Adrenal gland (tissue), 5 donors: ENCODE measurements around the gene CHL1.

Experiments
- POLR2A ChIP-seq, 2 donors: fragments of 450-650 bp; IDR thresholded peaks; one replicate each; pipeline ENCODE4 v1.6.1; 2017; ENCODE audit warnings: antibody characterized with exemption in 2 of 2, mild to moderate bottlenecking in 2 of 2, moderate library complexity in 1 of 2
- TF ChIP-seq, protein P1 (sequence below), 6 experiments: fragments of 450-650 bp in 4 of 6; fragments of 200-600 bp in 2 of 6; sonication (generic) in 1 of 6; IDR thresholded peaks; 1 replicate in 5 of 6; 2 replicates in 1 of 6; pipeline versions ENCODE4 v1.5.1 to v1.8.0; 2016 to 2021; ENCODE audit warnings: antibody characterized with exemption in 6 of 6, mild to moderate bottlenecking in 2 of 6, moderate library complexity in 1 of 6
- donor health status: DM: no; HTN: no; CAD: no.

DNA sequence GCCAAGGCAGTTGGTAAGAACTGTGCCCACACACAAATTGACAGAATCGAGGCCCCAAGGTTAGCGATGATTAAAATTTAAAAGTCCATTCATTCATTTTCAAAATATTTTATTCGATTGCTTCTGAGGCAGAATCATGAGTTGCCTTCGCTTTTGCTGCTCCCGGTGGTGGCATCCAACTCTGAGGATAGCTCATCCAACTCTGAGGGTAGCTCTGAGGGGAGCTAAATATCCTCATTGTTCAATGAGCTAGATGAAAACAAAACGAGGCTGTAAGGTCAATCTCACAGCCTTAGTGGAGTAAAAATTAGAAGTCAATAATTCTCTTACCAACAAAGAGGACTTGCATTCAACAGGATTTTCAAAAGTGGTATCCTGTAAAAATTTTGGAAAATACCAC is 897 bp upstream of the CHL1 start:
- TF ChIP-seq, protein P1, sequence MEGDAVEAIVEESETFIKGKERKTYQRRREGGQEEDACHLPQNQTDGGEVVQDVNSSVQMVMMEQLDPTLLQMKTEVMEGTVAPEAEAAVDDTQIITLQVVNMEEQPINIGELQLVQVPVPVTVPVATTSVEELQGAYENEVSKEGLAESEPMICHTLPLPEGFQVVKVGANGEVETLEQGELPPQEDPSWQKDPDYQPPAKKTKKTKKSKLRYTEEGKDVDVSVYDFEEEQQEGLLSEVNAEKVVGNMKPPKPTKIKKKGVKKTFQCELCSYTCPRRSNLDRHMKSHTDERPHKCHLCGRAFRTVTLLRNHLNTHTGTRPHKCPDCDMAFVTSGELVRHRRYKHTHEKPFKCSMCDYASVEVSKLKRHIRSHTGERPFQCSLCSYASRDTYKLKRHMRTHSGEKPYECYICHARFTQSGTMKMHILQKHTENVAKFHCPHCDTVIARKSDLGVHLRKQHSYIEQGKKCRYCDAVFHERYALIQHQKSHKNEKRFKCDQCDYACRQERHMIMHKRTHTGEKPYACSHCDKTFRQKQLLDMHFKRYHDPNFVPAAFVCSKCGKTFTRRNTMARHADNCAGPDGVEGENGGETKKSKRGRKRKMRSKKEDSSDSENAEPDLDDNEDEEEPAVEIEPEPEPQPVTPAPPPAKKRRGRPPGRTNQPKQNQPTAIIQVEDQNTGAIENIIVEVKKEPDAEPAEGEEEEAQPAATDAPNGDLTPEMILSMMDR (IDR thresholded peaks at IDR 0.05), result no peak
- TF ChIP-seq POLR2A (IDR thresholded peaks at IDR 0.05), result no peak
